H9 (cell line): ENCODE results near the gene VMAC. TPM values are rescaled to one million over a fixed set of nuclear protein-coding genes. Genes with fewer than 3 reads are reported as not detected.

Source experiments
- DNase-seq: peaks from one replicate; pipeline ENCODE4 v3.0.0-alpha.2; 2017
- H2AFZ ChIP-seq: one replicate; pipeline ENCODE4 v1.6.1; 2013; ENCODE audit warnings: mild to moderate bottlenecking, low read length, control low read depth, moderate library complexity
- H2AK5ac ChIP-seq: 2 replicates; pipeline ENCODE4 v1.6.1; 2013; ENCODE audit warnings: low read length, control low read depth, mixed read lengths; ENCODE audit not compliant: insufficient read length
- H2BK120ac ChIP-seq: one replicate; pipeline ENCODE4 v1.6.1; 2013; ENCODE audit warnings: low read depth, mild to moderate bottlenecking, low read length, control low read depth, inconsistent platforms; ENCODE audit not compliant: poor library complexity, severe bottlenecking
- H2BK12ac ChIP-seq: 2 replicates; pipeline ENCODE4 v1.6.1; 2013; ENCODE audit warnings: low read length, control low read depth, mixed read lengths, low read depth; ENCODE audit not compliant: insufficient read length
- H2BK15ac ChIP-seq: 2 replicates; pipeline ENCODE4 v1.6.1; 2013; ENCODE audit warnings: low read depth, low read length, control low read depth
- H2BK20ac ChIP-seq: one replicate; pipeline ENCODE4 v1.6.1; 2013; ENCODE audit warnings: low read depth, mild to moderate bottlenecking, low read length, control low read depth, inconsistent platforms; ENCODE audit not compliant: poor library complexity, severe bottlenecking
- H2BK5ac ChIP-seq: 2 replicates; pipeline ENCODE4 v1.6.1; 2013; ENCODE audit warnings: low read length, control low read depth, mixed read lengths; ENCODE audit not compliant: insufficient read length
- H3K14ac ChIP-seq: 2 replicates; pipeline ENCODE4 v1.6.1; 2013; ENCODE audit warnings: low read length, control low read depth; ENCODE audit not compliant: insufficient read depth
- H3K18ac ChIP-seq: 2 replicates; pipeline ENCODE4 v1.6.1; 2013; ENCODE audit warnings: low read depth, mild to moderate bottlenecking, mixed read lengths, low read length, control low read depth; ENCODE audit not compliant: insufficient read length
- H3K23ac ChIP-seq: 2 replicates; pipeline ENCODE4 v1.6.1; 2013; ENCODE audit warnings: low read length, control low read depth, mixed read lengths, low read depth; ENCODE audit not compliant: insufficient read length
- H3K23me2 ChIP-seq: 2 replicates; pipeline ENCODE4 v1.6.1; 2013; ENCODE audit warnings: low read depth, mild to moderate bottlenecking, mixed read lengths, low read length, control low read depth; ENCODE audit not compliant: insufficient read length, poor library complexity, severe bottlenecking
- H3K27ac ChIP-seq: 2 replicates; pipeline ENCODE4 v1.5.1; 2013; ENCODE audit warnings: low read length, control low read depth, mixed read lengths, low read depth; ENCODE audit not compliant: insufficient read length
- H3K27me3 ChIP-seq: 2 replicates; pipeline ENCODE4 v1.6.1; 2013; ENCODE audit warnings: low read length, control low read depth, inconsistent platforms; ENCODE audit not compliant: insufficient read depth
- H3K4ac ChIP-seq: 2 replicates; pipeline ENCODE4 v1.6.1; 2013; ENCODE audit warnings: low read depth, mild to moderate bottlenecking, control low read depth, inconsistent platforms, low read length, moderate library complexity
- H3K4me1 ChIP-seq: 2 replicates; pipeline ENCODE4 v1.6.1; 2013; ENCODE audit warnings: low read length, control low read depth, inconsistent platforms; ENCODE audit not compliant: insufficient read depth
- H3K4me2 ChIP-seq: 2 replicates; pipeline ENCODE4 v1.6.1; 2013; ENCODE audit warnings: low read length, control low read depth, mixed read lengths; ENCODE audit not compliant: insufficient read length, insufficient read depth
- H3K56ac ChIP-seq: 2 replicates; pipeline ENCODE4 v1.6.1; 2013; ENCODE audit warnings: low read depth, mild to moderate bottlenecking, mixed read lengths, low read length, control low read depth; ENCODE audit not compliant: insufficient read length
- H3K79me1 ChIP-seq: 2 replicates; pipeline ENCODE4 v1.6.1; 2013; ENCODE audit warnings: low read depth, mild to moderate bottlenecking, moderate library complexity, low read length, control low read depth, inconsistent platforms; ENCODE audit not compliant: insufficient read depth, poor library complexity, severe bottlenecking
- H3K79me2 ChIP-seq: 2 replicates; pipeline ENCODE4 v1.6.1; 2013; ENCODE audit warnings: low read length, control low read depth, inconsistent platforms; ENCODE audit not compliant: insufficient read depth
- H3K9ac ChIP-seq: 2 replicates; pipeline ENCODE4 v1.6.1; 2013; ENCODE audit warnings: low read length, control low read depth, mixed read lengths; ENCODE audit not compliant: insufficient read length; ENCODE audit errors: extremely low read depth
- H3K9me3 ChIP-seq: one replicate; pipeline ENCODE4 v1.6.1; 2013; ENCODE audit warnings: low read depth, low read length, inconsistent platforms; ENCODE audit not compliant: control insufficient read depth
- H3T11ph ChIP-seq: one replicate; pipeline ENCODE4 v1.6.1; 2013; ENCODE audit warnings: mild to moderate bottlenecking, low read length, control low read depth, inconsistent platforms
- H4K20me1 ChIP-seq: one replicate; pipeline ENCODE4 v1.6.1; 2013; ENCODE audit not compliant: control insufficient read depth, insufficient read length, insufficient read depth
- H4K5ac ChIP-seq: 2 replicates; pipeline ENCODE4 v1.6.1; 2013; ENCODE audit warnings: low read depth, mild to moderate bottlenecking, mixed read lengths, low read length, control low read depth; ENCODE audit not compliant: insufficient read length
- H4K8ac ChIP-seq: replicated peaks from 2 replicates; pipeline ENCODE4 v1.6.1; 2013; ENCODE audit warnings: low read length, control low read depth, mixed read lengths, low read depth; ENCODE audit not compliant: insufficient read length
- H4K91ac ChIP-seq: 2 replicates; pipeline ENCODE4 v1.6.1; 2013; ENCODE audit warnings: low read depth, mild to moderate bottlenecking, moderate library complexity, mixed read lengths, low read length, control low read depth; ENCODE audit not compliant: insufficient read length
- H3K27ac Mint-ChIP-seq, 3 experiments: 2 replicates in 2 of 3; 3 replicates in 1 of 3; pipeline ENCODE4 v1.8.0; 2020 to 2021; ENCODE audit warnings: mixed read lengths in 3 of 3, mild to moderate bottlenecking in 1 of 3, moderate library complexity in 1 of 3
- H3K27me3 Mint-ChIP-seq: 2 replicates; pipeline ENCODE4 v1.8.0; 2021; ENCODE audit warnings: low read depth, mild to moderate bottlenecking, moderate library complexity, mixed read lengths
- H3K36me3 Mint-ChIP-seq, 3 experiments: 2 replicates in 2 of 3; 3 replicates in 1 of 3; pipeline ENCODE4 v1.8.0; 2020 to 2021; ENCODE audit warnings: low read depth in 3 of 3, mixed read lengths in 3 of 3; ENCODE audit not compliant: insufficient read depth in 1 of 3
- H3K4me1 Mint-ChIP-seq, 2 experiments: 2 replicates each; pipeline ENCODE4 v1.8.0; 2020; ENCODE audit warnings: mixed read lengths in 2 of 2
- H3K4me3 Mint-ChIP-seq, 2 experiments: 2 replicates in 1 of 2; 3 replicates in 1 of 2; pipeline ENCODE4 v1.8.0; 2020 to 2021; ENCODE audit warnings: mild to moderate bottlenecking in 2 of 2, mixed read lengths in 2 of 2, moderate library complexity in 1 of 2
- H3K9me3 Mint-ChIP-seq, 2 experiments: 2 replicates in 1 of 2; 3 replicates in 1 of 2; pipeline ENCODE4 v1.8.0; 2020; ENCODE audit warnings: mild to moderate bottlenecking in 2 of 2, mixed read lengths in 2 of 2, moderate library complexity in 1 of 2
- WGBS: extraction: QIAGEN DNeasy Blood & Tissue Kit; methylation state at CpG from one replicate; pipeline ENCODE4 v1.1.7; 2013; ENCODE audit warnings: missing lambda C conversion rate, low lambda C conversion rate, mixed read lengths; ENCODE audit not compliant: insufficient read length; ENCODE audit errors: extremely low coverage; 5-methylcytosine and 5-hydroxymethylcytosine counted together
- total RNA-seq: library from RNA; stranded (reverse); gene quantifications from 2 replicates; pipeline ENCODE4 v1.2.1, GENCODE V29; 2021
- TF ChIP-seq, protein P1 (sequence below): fragments of 200-600 bp; sonication (generic); conservative IDR thresholded peaks from 3 replicates; pipeline ENCODE4 v1.8.0; 2021; ENCODE audit warnings: antibody characterized with exemption, mild to moderate bottlenecking

VMAC gene
- total RNA-seq, 1 experiment from 2014 or later: 2.2 TPM

DNA sequence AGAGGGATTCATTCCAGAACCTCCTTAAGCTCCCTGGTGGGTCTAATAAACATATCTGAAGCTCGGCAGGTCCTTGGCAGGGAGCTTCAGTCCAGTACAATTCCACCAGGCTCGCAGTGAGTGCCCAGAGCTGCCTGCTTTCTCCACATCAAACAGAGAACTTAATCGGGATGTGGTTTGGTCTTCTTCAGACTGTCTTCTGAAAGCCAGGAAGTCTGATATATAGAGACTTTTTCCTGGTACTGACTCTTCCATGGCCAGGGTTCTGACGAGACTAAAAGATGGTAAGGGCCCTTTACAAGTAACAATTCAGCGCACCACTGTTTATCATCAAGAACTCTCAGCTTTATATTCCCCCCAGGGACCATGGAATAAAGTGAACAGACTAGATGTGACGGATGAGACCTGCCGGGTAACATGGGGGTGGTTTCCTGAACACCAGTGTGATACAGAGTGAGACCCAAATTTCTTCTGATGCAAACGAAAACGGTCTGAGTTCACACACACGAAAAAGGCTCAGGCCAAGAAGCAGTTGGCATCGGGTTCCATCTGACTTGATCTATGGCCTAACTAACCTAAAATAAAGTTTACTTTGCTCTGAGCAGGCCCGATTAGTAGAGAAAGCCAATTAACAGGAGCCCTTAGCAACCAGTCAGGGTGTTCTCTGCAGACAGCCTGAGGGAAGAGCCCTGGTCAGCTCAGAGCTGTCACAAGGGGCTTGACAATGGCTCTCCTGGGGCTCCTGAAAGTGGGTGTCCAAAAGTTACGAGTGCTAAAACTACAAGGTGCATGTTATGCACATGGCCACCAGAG lies 44.3 kb downstream of the VMAC start:
- Histone ChIP-seq H3K9ac (no peak overlapping the region), H3K79me2 (peaks cover 3% of the 10 kb centered on the region; the same call in 1 of the 2 replicates), H3K4ac (no peak overlapping the region), H3K27me3 (no peaks in the 10 kb centered on the region), H2AK5ac (no peak overlapping the region), H3K79me1 (peaks cover 10% of the 10 kb centered on the region), H4K5ac (no peak overlapping the region), H3K27ac (no peak overlapping the region), H4K20me1 (no peaks in the 10 kb centered on the region), H3K4me2 (no peak overlapping the region), H2BK5ac (no peak overlapping the region), H2BK20ac (no peak overlapping the region), H4K91ac (no peak overlapping the region), H2BK120ac (no peak overlapping the region), H3K18ac (no peak overlapping the region), H3T11ph (no peak overlapping the region), H2BK15ac (no peak overlapping the region), H3K23ac (no peak overlapping the region), H2BK12ac (no peak overlapping the region), H2AFZ (no peak overlapping the region), H3K14ac (no peak overlapping the region), H3K4me1 (peaks cover 26% of the 10 kb centered on the region), H3K23me2 (no peaks in the 10 kb centered on the region), H3K9me3 (no peaks in the 10 kb centered on the region), H4K8ac (no peak overlapping the region), H3K56ac (no peak overlapping the region)
- TF ChIP-seq, protein P1, sequence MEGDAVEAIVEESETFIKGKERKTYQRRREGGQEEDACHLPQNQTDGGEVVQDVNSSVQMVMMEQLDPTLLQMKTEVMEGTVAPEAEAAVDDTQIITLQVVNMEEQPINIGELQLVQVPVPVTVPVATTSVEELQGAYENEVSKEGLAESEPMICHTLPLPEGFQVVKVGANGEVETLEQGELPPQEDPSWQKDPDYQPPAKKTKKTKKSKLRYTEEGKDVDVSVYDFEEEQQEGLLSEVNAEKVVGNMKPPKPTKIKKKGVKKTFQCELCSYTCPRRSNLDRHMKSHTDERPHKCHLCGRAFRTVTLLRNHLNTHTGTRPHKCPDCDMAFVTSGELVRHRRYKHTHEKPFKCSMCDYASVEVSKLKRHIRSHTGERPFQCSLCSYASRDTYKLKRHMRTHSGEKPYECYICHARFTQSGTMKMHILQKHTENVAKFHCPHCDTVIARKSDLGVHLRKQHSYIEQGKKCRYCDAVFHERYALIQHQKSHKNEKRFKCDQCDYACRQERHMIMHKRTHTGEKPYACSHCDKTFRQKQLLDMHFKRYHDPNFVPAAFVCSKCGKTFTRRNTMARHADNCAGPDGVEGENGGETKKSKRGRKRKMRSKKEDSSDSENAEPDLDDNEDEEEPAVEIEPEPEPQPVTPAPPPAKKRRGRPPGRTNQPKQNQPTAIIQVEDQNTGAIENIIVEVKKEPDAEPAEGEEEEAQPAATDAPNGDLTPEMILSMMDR: no peak
- Mint-ChIP-seq H3K4me1 (peaks cover 67 to 73% of the 10 kb centered on the region in 2 experiments), H3K27me3 (peaks cover 1% of the 10 kb centered on the region), H3K4me3 (peak overlapping the region in 1 of 2 experiments; percentile 11; a peak in 1 of 5 replicates), H3K27ac (peak overlapping the region in 2 of 3 experiments; percentile 53 to 65; a peak in 3 of 7 replicates), H3K36me3 (peaks cover 8 to 20% (median 13%) of the 10 kb centered on the region in 3 experiments), H3K9me3 (no peaks in the 10 kb centered on the region)
- DNase-seq: no peak
- WGBS: no CpG with 5 or more reads among the region's 13 CpGs
